ENCODE measurements around the gene RAB11FIP4. TPM values are rescaled to one million over a fixed set of nuclear protein-coding genes. Genes with fewer than 3 reads are reported as not detected.

The RAB11FIP4 gene
- total and polyA plus RNA-seq, 10 of the 15 experiments (the other 5 are each of a cell fraction or from before 2014, with no cell fraction given), result 1.4 to 27.0 (median 17.6) TPM

DNA sequence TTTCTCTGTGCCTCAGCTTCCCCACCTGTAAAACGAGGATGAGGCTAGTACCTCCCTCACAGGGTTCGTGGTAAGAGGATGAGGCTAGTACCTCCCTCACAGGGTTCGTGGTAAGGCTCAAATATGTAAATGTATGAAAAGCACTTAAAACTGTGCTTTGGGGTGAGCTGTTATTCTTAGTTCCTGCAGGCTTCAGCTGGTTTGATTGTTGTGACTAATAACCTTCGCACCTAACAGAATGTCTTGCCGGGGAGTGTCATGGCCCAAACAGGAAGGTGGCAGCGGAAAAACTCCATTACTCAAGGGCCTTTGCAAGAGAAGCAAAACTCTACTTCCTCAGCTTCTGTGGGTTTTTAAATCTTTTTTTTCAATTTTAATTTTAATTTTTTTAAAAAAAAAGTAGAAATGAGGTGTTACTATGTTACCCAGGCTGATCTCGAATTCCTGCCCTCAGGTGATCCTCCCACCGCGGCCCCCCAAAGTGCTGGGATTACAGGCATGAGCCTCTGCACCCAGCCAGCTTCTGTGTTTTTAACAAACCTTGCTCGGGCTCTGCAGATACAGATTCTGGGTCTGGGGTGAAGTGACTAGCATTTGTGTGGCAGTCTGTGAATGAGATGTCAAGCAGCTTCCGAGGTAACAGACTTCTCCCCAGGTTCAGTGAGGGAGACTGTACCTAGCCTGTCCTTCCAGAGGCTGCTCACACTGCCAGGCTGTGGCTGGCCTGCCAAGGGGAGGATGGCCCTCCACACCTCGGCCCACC lies 103.0 kb downstream of the RAB11FIP4 start (continued):
- TF ChIP-seq, protein P1, sequence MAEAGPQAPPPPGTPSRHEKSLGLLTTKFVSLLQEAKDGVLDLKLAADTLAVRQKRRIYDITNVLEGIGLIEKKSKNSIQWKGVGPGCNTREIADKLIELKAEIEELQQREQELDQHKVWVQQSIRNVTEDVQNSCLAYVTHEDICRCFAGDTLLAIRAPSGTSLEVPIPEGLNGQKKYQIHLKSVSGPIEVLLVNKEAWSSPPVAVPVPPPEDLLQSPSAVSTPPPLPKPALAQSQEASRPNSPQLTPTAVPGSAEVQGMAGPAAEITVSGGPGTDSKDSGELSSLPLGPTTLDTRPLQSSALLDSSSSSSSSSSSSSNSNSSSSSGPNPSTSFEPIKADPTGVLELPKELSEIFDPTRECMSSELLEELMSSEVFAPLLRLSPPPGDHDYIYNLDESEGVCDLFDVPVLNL (IDR thresholded peaks at IDR 0.05; ENCODE audit: low read depth, low read length), result no peak
- TF ChIP-seq, protein P2, sequence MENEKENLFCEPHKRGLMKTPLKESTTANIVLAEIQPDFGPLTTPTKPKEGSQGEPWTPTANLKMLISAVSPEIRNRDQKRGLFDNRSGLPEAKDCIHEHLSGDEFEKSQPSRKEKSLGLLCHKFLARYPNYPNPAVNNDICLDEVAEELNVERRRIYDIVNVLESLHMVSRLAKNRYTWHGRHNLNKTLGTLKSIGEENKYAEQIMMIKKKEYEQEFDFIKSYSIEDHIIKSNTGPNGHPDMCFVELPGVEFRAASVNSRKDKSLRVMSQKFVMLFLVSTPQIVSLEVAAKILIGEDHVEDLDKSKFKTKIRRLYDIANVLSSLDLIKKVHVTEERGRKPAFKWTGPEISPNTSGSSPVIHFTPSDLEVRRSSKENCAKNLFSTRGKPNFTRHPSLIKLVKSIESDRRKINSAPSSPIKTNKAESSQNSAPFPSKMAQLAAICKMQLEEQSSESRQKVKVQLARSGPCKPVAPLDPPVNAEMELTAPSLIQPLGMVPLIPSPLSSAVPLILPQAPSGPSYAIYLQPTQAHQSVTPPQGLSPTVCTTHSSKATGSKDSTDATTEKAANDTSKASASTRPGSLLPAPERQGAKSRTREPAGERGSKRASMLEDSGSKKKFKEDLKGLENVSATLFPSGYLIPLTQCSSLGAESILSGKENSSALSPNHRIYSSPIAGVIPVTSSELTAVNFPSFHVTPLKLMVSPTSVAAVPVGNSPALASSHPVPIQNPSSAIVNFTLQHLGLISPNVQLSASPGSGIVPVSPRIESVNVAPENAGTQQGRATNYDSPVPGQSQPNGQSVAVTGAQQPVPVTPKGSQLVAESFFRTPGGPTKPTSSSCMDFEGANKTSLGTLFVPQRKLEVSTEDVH (IDR thresholded peaks at IDR 0.05; ENCODE audit: low read depth, partially characterized antibody), result no peak
- TF ChIP-seq EZH2 (IDR thresholded peaks at IDR 0.05; ENCODE audit: borderline replicate concordance, control insufficient read depth, low read depth, low read length) (no peak), RELA (IDR thresholded peaks at IDR 0.05; ENCODE audit: borderline replicate concordance, partially characterized antibody) (no peak), POLR2AphosphoS2 (IDR thresholded peaks at IDR 0.05; ENCODE audit: low read depth, low read length) (0 out of 2 replicates have a peak, but pooled peaks have one; percentile 57), CREB1 (IDR thresholded peaks at IDR 0.05; ENCODE audit: low read depth) (peak; percentile 38; the same call in 1 of the 2 replicates), PAX5 (IDR thresholded peaks at IDR 0.05; ENCODE audit: borderline replicate concordance, low read depth, low read length) (no peak), SIX5 (IDR thresholded peaks at IDR 0.05; ENCODE audit: low read depth, low read length, severe bottlenecking) (no peak), ZNF207 (IDR thresholded peaks at IDR 0.05; ENCODE audit: borderline replicate concordance) (no peak), NFYB (IDR thresholded peaks at IDR 0.05; ENCODE audit: insufficient read depth, low read depth, low read length) (no peak), EED (IDR thresholded peaks at IDR 0.05; ENCODE audit: low read depth) (0 out of 2 replicates have a peak, but pooled peaks have one; percentile 20), ZBED1 (IDR thresholded peaks at IDR 0.05; ENCODE audit: borderline replicate concordance) (no peak), GATAD2B (conservative IDR thresholded peaks at IDR 0.05; ENCODE audit: low read depth) (no peak), SREBF2 (IDR thresholded peaks at IDR 0.05; ENCODE audit: low read length) (no peak), SRF (IDR thresholded peaks at IDR 0.05; ENCODE audit: low read depth in 2 of 2, low read length in 2 of 2) (no peak), NR2C1 (IDR thresholded peaks at IDR 0.05) (no peak)
- TF ChIP-seq, protein P3, sequence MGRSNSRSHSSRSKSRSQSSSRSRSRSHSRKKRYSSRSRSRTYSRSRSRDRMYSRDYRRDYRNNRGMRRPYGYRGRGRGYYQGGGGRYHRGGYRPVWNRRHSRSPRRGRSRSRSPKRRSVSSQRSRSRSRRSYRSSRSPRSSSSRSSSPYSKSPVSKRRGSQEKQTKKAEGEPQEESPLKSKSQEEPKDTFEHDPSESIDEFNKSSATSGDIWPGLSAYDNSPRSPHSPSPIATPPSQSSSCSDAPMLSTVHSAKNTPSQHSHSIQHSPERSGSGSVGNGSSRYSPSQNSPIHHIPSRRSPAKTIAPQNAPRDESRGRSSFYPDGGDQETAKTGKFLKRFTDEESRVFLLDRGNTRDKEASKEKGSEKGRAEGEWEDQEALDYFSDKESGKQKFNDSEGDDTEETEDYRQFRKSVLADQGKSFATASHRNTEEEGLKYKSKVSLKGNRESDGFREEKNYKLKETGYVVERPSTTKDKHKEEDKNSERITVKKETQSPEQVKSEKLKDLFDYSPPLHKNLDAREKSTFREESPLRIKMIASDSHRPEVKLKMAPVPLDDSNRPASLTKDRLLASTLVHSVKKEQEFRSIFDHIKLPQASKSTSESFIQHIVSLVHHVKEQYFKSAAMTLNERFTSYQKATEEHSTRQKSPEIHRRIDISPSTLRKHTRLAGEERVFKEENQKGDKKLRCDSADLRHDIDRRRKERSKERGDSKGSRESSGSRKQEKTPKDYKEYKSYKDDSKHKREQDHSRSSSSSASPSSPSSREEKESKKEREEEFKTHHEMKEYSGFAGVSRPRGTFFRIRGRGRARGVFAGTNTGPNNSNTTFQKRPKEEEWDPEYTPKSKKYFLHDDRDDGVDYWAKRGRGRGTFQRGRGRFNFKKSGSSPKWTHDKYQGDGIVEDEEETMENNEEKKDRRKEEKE (IDR thresholded peaks at IDR 0.05), result no peak
- TF ChIP-seq, protein P4, sequence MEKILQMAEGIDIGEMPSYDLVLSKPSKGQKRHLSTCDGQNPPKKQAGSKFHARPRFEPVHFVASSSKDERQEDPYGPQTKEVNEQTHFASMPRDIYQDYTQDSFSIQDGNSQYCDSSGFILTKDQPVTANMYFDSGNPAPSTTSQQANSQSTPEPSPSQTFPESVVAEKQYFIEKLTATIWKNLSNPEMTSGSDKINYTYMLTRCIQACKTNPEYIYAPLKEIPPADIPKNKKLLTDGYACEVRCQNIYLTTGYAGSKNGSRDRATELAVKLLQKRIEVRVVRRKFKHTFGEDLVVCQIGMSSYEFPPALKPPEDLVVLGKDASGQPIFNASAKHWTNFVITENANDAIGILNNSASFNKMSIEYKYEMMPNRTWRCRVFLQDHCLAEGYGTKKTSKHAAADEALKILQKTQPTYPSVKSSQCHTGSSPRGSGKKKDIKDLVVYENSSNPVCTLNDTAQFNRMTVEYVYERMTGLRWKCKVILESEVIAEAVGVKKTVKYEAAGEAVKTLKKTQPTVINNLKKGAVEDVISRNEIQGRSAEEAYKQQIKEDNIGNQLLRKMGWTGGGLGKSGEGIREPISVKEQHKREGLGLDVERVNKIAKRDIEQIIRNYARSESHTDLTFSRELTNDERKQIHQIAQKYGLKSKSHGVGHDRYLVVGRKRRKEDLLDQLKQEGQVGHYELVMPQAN (conservative IDR thresholded peaks at IDR 0.05), result no peak
- TF ChIP-seq, protein P5, sequence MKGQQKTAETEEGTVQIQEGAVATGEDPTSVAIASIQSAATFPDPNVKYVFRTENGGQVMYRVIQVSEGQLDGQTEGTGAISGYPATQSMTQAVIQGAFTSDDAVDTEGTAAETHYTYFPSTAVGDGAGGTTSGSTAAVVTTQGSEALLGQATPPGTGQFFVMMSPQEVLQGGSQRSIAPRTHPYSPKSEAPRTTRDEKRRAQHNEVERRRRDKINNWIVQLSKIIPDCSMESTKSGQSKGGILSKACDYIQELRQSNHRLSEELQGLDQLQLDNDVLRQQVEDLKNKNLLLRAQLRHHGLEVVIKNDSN (IDR thresholded peaks at IDR 0.05; ENCODE audit: borderline replicate concordance, extremely low read length, insufficient read depth, low read depth, low read length), result no peak
